ENCODE measurements around the gene APBA1.

Gene APBA1

DNA sequence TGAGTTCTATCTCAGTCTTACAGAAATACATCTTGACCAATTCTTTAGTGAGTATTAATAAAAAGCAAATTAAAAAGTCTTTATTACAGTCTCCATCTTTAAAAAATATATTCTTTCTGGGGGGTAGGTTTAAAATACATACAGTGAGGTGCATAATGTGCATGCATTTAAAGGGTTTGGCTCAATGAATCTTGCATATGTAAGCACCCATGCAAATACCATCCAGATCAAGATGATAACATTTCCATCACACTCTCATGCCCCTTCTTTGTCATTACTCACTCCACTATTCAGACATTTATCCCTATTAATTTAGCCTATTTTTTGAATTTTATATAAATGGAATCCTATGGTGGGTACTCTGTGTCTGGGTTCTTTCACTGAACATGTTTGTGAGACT lies 113.0 kb downstream of the APBA1 start:
- TF ChIP-seq GLIS3 (CRISPR knock-in tag; IDR thresholded peaks at IDR 0.05) (no peak), ARNTL (CRISPR knock-in tag; IDR thresholded peaks at IDR 0.05; ENCODE audit: borderline replicate concordance, low read depth) (no peak), ZC3H10 (CRISPR knock-in tag; IDR thresholded peaks at IDR 0.05) (no peak), PPARA (CRISPR knock-in tag; IDR thresholded peaks at IDR 0.05; ENCODE audit: borderline replicate concordance) (no peak), ISL1 (CRISPR knock-in tag; IDR thresholded peaks at IDR 0.05) (no peak), BACH2 (CRISPR knock-in tag; IDR thresholded peaks at IDR 0.05; ENCODE audit: borderline replicate concordance) (no peak), PATZ1 (CRISPR knock-in tag; IDR thresholded peaks at IDR 0.05; ENCODE audit: borderline replicate concordance) (no peak), RARB (CRISPR knock-in tag; IDR thresholded peaks at IDR 0.05) (no peak), TOX (CRISPR knock-in tag; IDR thresholded peaks at IDR 0.05; ENCODE audit: borderline replicate concordance) (no peak), ESRRG (CRISPR knock-in tag; IDR thresholded peaks at IDR 0.05) (no peak), OSR1 (CRISPR knock-in tag; IDR thresholded peaks at IDR 0.05) (no peak), CREB5 (CRISPR knock-in tag; IDR thresholded peaks at IDR 0.05; ENCODE audit: low read depth) (no peak), ZFP3 (CRISPR knock-in tag; IDR thresholded peaks at IDR 0.05) (no peak), ZNF8 (CRISPR knock-in tag; IDR thresholded peaks at IDR 0.05) (no peak), ZFP30 (CRISPR knock-in tag; IDR thresholded peaks at IDR 0.05) (no peak), ZNF70 (CRISPR knock-in tag; IDR thresholded peaks at IDR 0.05) (no peak), SNAI2 (CRISPR knock-in tag; IDR thresholded peaks at IDR 0.05) (no peak)
- no peak for ATAC-seq

DNA sequence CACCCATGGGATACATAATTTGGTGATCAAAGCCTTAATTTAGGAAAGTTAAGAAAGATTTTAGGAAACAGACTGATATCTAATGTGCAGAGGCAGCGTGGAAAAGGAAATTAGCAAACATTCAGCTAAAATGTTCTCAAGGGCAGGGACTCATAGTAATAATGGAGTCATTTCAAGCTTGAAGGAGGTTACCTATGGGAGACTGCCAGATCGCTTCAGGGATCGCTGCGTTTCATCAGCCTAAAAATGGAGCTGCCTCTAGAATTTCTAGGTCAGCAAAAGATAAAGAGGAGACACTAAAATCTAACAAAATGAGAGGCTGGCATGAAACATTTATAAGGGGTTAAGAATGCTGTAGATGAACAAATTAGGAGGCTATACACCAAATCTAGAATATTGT lies 115.5 kb downstream of the APBA1 start:
- no peak for ATAC-seq

More for the DNA sequence above, 115.5 kb downstream of the APBA1 start:
- no peak for TF ChIP-seq ESRRG (CRISPR knock-in tag; IDR thresholded peaks at IDR 0.05)
- no peak for TF ChIP-seq CSDC2 (CRISPR knock-in tag; IDR thresholded peaks at IDR 0.05)
- no peak for TF ChIP-seq SNAI2 (CRISPR knock-in tag; IDR thresholded peaks at IDR 0.05)
- TF ChIP-seq TCF4 (CRISPR knock-in tag; IDR thresholded peaks at IDR 0.05; ENCODE audit: borderline replicate concordance) = no peak
- TF ChIP-seq ISL1 (CRISPR knock-in tag; IDR thresholded peaks at IDR 0.05) = no peak
- no peak for TF ChIP-seq TOX (CRISPR knock-in tag; IDR thresholded peaks at IDR 0.05; ENCODE audit: borderline replicate concordance)
- no peak for TF ChIP-seq PATZ1 (CRISPR knock-in tag; IDR thresholded peaks at IDR 0.05; ENCODE audit: borderline replicate concordance)
- no peak for TF ChIP-seq RARB (CRISPR knock-in tag; IDR thresholded peaks at IDR 0.05)
- TF ChIP-seq ZFP30 (CRISPR knock-in tag; IDR thresholded peaks at IDR 0.05) = no peak
- TF ChIP-seq PPARA (CRISPR knock-in tag; IDR thresholded peaks at IDR 0.05; ENCODE audit: borderline replicate concordance) = no peak
- no peak for TF ChIP-seq ZNF70 (CRISPR knock-in tag; IDR thresholded peaks at IDR 0.05)
- no peak for TF ChIP-seq ZFP3 (CRISPR knock-in tag; IDR thresholded peaks at IDR 0.05)
- no peak for TF ChIP-seq CREB5 (CRISPR knock-in tag; IDR thresholded peaks at IDR 0.05; ENCODE audit: low read depth)
- TF ChIP-seq ARNTL (CRISPR knock-in tag; IDR thresholded peaks at IDR 0.05; ENCODE audit: borderline replicate concordance, low read depth) = no peak
- no peak for TF ChIP-seq ZNF8 (CRISPR knock-in tag; IDR thresholded peaks at IDR 0.05)
- TF ChIP-seq OSR1 (CRISPR knock-in tag; IDR thresholded peaks at IDR 0.05) = no peak
- no peak for TF ChIP-seq TSHZ2 (CRISPR knock-in tag; IDR thresholded peaks at IDR 0.05)
- TF ChIP-seq BACH2 (CRISPR knock-in tag; IDR thresholded peaks at IDR 0.05; ENCODE audit: borderline replicate concordance) = no peak
- no peak for TF ChIP-seq ZNF565 (CRISPR knock-in tag; conservative IDR thresholded peaks at IDR 0.05; ENCODE audit: low read depth)
- no peak for TF ChIP-seq GLIS3 (CRISPR knock-in tag; IDR thresholded peaks at IDR 0.05)

All from SK-N-SH treated with all-trans-retinoic acid at 6 μM for 48 hours (cell line).